Right lobe of liver (tissue), 6 donors: Measurements from ENCODE around the gene TAX1BP3. TPM values are rescaled to one million over a fixed set of nuclear protein-coding genes. Genes with fewer than 3 reads are reported as not detected.

Source experiments
- ATAC-seq, 4 donors: fragments of 200-7000 bp; cut with Tn5 transposase; one replicate each; pipeline ENCODE4 v1.9.1; 2020; ENCODE audit warnings: mild to moderate bottlenecking in 4 of 4, moderate library complexity in 4 of 4
- DNase-seq, 3 donors: peaks; one replicate each; pipeline ENCODE4 v3.0.0-alpha.2; 2020
- H3K27ac ChIP-seq, 3 donors: fragments of 200-600 bp; one replicate each; pipeline ENCODE4 v1.8.0; 2022
- H3K27me3 ChIP-seq, 2 donors: fragments of 200-600 bp; one replicate each; pipeline ENCODE4 v1.8.0; 2022
- H3K36me3 ChIP-seq, 4 donors: fragments of 200-600 bp; sonication (generic) in 1 of 4; one replicate each; pipeline versions ENCODE4 v1.5.1 to v1.8.0; 2017 to 2022; ENCODE audit warnings: control low read depth in 1 of 4
- H3K4me1 ChIP-seq, 4 donors: fragments of 200-600 bp; sonication (generic) in 1 of 4; one replicate each; pipeline versions ENCODE4 v1.5.1 to v1.8.0; 2017 to 2022; ENCODE audit warnings: control low read depth in 1 of 4
- H3K4me3 ChIP-seq, 3 donors: fragments of 200-600 bp; one replicate each; pipeline ENCODE4 v1.8.0; 2022
- H3K9me3 ChIP-seq, 4 donors: fragments of 200-600 bp; sonication (generic) in 1 of 4; one replicate each; pipeline versions ENCODE4 v1.5.1 to v1.8.0; 2017 to 2022; ENCODE audit warnings: control low read depth in 1 of 4
- CTCF ChIP-seq, 4 donors: fragments of 200-600 bp in 3 of 4; fragments of 450-650 bp in 1 of 4; IDR thresholded peaks; one replicate each; pipeline versions ENCODE4 v1.5.1 to v1.8.0; 2016 to 2022; ENCODE audit warnings: antibody characterized with exemption in 4 of 4, mild to moderate bottlenecking in 2 of 4
- POLR2A ChIP-seq: fragments of 450-650 bp; IDR thresholded peaks from one replicate; pipeline ENCODE4 v1.6.1; 2017; ENCODE audit warnings: antibody characterized with exemption, mild to moderate bottlenecking
- WGBS: methylation state at CpG from one replicate; pipeline ENCODE4 v1.1.6; 2018; ENCODE audit warnings: low coverage, low lambda C conversion rate; ENCODE audit not compliant: insufficient coverage; ENCODE audit errors: missing lambda C conversion rate; 5-methylcytosine and 5-hydroxymethylcytosine counted together
- intact Hi-C, 2 donors: fragments of 100-400 bp; cut with DNase I; formaldehyde crosslinking; loops; one replicate each; pipeline versions ENCODE4 v1.11.2 to v1.14.1; 2022
- total RNA-seq, 6 experiments: library from RNA; depleted of rRNA in 2 of 6; stranded (reverse); fragments of >200 nt in 2 of 6; fragmentation: NEBNext Ultra II Directional in 3 of 6; extraction: Animal tissue kit (Norgen Biotek cat#: 25700) in 3 of 6; gene quantifications; one replicate each; pipeline versions ENCODE4 v1.1.0 to v1.2.4, GENCODE V29; 2016 to 2023
- donor health status: DM: no; HTN: yes; CAD: no.
- donor health status: DM: no; HTN: no; CAD: no.
- donor health status: DM: no; HTN: no; CAD: no.
- donor health status: DM: no; HTN: yes; CAD: no.
- donor health status: DM: no; HTN: yes; CAD: no.

The TAX1BP3 gene
- total RNA-seq, 6 experiments from 2014 or later = 8.1 to 60.9 (median 34.7) TPM

GRCh38 chr17:3656755-3657587 is 11.4 kb downstream of the TAX1BP3 start:
- 73% methylated on average over 7 of the region's 16 CpGs for WGBS
- H3K36me3 ChIP-seq = no peaks in the 10 kb centered on the region

GRCh38 chr17:3656353-3656752 is 12.0 kb downstream of the TAX1BP3 start:
- 74% methylated on average over 7 of the region's 16 CpGs for WGBS
- no peak overlapping the region for H3K27ac ChIP-seq
- no peaks in the 10 kb centered on the region for H3K27me3 ChIP-seq
- H3K36me3 ChIP-seq = no peaks in the 10 kb centered on the region
- TF ChIP-seq POLR2A = no peak
- no peak for TF ChIP-seq CTCF (IDR thresholded peaks at IDR 0.05)
- H3K9me3 ChIP-seq = no peaks in the 10 kb centered on the region
- no peak overlapping the region for H3K4me3 ChIP-seq
- no peak for ATAC-seq
- intact Hi-C loops = no loop called here
- DNase-seq = no peak
- H3K4me1 ChIP-seq = peaks cover 0 to 7% (median 1%) of the 10 kb centered on the region in 4 donors

More at GRCh38 chr17:3656755-3657587, 11.4 kb downstream of the TAX1BP3 start:
- no peak for DNase-seq
- no peaks in the 10 kb centered on the region for H3K27me3 ChIP-seq
- no peak for ATAC-seq
- intact Hi-C loops = no loop called here
- H3K4me1 ChIP-seq = peaks cover 0 to 13% (median 4%) of the 10 kb centered on the region in 4 donors
- no peak overlapping the region for H3K27ac ChIP-seq
- no peaks in the 10 kb centered on the region for H3K9me3 ChIP-seq
- no peak overlapping the region for H3K4me3 ChIP-seq
- TF ChIP-seq POLR2A (no peak), CTCF (IDR thresholded peaks at IDR 0.05) (no peak)

- H3K4me1 ChIP-seq = peaks cover 0 to 1% (median 0%) of the 10 kb centered on the region in 4 donors
- no peak overlapping the region for H3K4me3 ChIP-seq
- WGBS = 88% methylated on average over 2 of the region's 11 CpGs
- H3K9me3 ChIP-seq = no peaks in the 10 kb centered on the region
- intact Hi-C loops = no loop called here
- no peaks in the 10 kb centered on the region for H3K36me3 ChIP-seq
- no peak overlapping the region for H3K27ac ChIP-seq
- TF ChIP-seq POLR2A = no peak
- TF ChIP-seq CTCF (IDR thresholded peaks at IDR 0.05) = no peak
- peak in 1 of 4 donors; percentile 5 for ATAC-seq
- H3K27me3 ChIP-seq = no peaks in the 10 kb centered on the region
- no peak for DNase-seq
Measured at GRCh38 chr17:3655766-3656165, 12.6 kb downstream of the TAX1BP3 start.

GRCh38 chr17:3647769-3648555 is 20.4 kb downstream of the TAX1BP3 start:
- Histone ChIP-seq H3K4me3 (peak overlapping the region in 1 of 3 donors; percentile 23), H3K27ac (peak overlapping the region in 2 of 3 donors; percentile 57 to 60), H3K9me3 (no peaks in the 10 kb centered on the region), H3K4me1 (peaks cover 0 to 13% (median 5%) of the 10 kb centered on the region in 4 donors), H3K36me3 (no peaks in the 10 kb centered on the region), H3K27me3 (no peaks in the 10 kb centered on the region)
- ATAC-seq (peak; percentile 90 to 94 (median 91)), DNase-seq (peak; percentile 77 to 83 (median 81))
- TF ChIP-seq POLR2A = no peak
- peak; percentile 49 to 67 (median 64) for TF ChIP-seq CTCF (IDR thresholded peaks at IDR 0.05)
- 73% methylated on average over 8 of the region's 20 CpGs for WGBS
- intact Hi-C loops = no loop called here
